Measurements from ENCODE around the gene SBF2. TPM values are rescaled to one million over a fixed set of nuclear protein-coding genes. Genes with fewer than 3 reads are reported as not detected.

The SBF2 gene
- total RNA-seq, 1 donor from 2014 or later, result 39.5 TPM

DNA sequence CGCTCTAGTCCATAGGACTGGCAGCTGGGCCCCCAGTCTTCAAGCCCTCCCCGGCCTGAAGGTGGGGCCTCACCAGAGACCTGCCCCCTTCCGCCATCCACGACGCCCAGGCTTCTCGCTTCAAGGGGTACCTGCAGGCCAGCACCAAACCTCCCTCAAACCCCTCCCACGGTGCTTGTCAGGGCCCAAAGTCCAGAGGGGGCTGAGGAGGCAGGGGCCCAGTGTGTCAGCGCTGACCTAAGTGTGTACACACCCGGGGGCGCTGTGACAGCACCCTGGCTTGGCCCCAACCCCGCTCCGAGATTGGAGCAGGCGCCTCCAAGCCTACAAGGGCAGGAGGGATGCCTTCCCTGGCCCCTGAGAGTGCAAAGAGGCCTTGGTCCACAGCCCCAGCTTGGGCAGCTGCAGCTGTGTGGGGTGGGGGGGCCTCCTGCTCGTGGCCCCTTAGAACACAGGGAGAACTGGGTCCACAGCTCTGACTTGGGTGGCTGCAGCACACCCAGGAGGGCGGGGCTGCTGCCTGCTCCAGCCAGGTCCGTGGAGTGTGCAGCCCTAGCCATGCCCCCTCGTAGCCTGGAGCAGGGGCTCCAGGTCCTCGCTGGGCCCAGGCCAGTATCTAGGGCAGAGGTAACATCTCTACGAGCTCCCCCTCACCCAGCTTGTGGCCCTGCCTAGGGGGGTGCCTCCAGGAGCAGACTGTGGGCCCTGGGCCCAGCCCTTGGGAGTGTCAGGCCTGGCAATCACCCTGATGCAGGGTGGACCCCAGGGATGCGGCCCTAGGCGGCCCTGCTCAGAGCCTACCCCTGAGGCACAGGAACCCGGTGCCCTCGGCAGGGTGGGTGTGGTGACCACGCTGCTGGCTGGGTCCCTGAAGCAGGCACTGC lies 4.9 kb downstream of the SBF2 start:
- no peak overlapping the region for H3K27ac Mint-ChIP-seq
- H3K27me3 Mint-ChIP-seq, result no peaks in the 10 kb centered on the region
- H3K9me3 Mint-ChIP-seq, result no peaks in the 10 kb centered on the region
- no peaks in the 10 kb centered on the region for H3K36me3 Mint-ChIP-seq
- DNase-seq (ENCODE audit: extremely low spot score, unreplicated experiment), result no peak
- TF ChIP-seq, protein P1, sequence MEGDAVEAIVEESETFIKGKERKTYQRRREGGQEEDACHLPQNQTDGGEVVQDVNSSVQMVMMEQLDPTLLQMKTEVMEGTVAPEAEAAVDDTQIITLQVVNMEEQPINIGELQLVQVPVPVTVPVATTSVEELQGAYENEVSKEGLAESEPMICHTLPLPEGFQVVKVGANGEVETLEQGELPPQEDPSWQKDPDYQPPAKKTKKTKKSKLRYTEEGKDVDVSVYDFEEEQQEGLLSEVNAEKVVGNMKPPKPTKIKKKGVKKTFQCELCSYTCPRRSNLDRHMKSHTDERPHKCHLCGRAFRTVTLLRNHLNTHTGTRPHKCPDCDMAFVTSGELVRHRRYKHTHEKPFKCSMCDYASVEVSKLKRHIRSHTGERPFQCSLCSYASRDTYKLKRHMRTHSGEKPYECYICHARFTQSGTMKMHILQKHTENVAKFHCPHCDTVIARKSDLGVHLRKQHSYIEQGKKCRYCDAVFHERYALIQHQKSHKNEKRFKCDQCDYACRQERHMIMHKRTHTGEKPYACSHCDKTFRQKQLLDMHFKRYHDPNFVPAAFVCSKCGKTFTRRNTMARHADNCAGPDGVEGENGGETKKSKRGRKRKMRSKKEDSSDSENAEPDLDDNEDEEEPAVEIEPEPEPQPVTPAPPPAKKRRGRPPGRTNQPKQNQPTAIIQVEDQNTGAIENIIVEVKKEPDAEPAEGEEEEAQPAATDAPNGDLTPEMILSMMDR (conservative IDR thresholded peaks at IDR 0.05), result no peak
- H3K4me3 Mint-ChIP-seq, result no peak overlapping the region
- peaks cover 22% of the 10 kb centered on the region for H3K4me1 Mint-ChIP-seq (ENCODE audit: unreplicated experiment)

DNA sequence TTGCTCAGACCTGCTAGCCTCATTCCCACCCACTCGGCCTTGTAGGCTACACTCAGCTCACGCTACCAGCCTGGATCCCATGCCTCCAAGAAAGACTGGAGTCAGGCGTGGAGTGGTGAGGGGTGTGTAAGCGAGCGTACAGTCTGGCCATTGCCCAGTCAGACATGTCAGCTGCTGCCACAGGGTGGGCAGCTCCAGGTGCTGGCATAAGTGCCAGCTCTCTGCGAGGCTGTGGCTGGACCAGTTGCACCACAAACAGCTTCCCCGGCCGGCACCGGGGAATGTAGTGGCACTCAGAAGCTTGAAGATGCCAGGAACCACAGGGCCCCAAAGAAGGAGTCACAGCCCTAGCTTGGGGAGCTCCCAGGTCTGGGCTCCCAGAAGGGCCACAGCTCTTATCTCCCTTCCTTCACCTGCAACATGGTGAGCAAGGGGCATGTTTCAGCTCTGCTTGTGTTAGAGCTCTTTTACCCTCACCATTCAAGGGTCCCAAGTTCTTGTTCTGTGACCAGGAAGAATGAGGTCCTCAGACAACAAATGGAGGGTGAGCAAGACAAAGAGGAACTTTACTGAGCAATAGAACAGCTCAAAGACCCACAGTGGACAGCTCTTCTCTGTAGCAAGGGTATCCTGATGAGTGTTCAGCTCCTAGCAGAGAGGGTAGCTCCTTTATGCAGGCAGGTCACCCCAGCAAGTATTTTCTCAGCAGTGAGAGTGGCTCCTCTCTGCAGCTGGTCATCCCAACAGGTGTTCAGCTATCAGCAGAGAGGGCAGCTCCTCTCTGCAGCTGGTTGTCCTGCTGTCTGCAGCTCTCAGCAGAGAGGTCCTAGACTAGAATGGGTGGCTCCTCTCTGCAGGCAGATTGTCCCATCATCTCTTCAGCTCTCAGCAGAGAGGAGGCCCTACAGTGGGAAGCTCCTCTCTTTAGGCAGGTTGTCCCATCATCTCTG lies 6.0 kb downstream of the SBF2 start:
- Mint-ChIP-seq H3K36me3 (no peaks in the 10 kb centered on the region), H3K4me3 (no peak overlapping the region), H3K27me3 (no peaks in the 10 kb centered on the region), H3K4me1 (ENCODE audit: unreplicated experiment) (peaks cover 20% of the 10 kb centered on the region), H3K27ac (no peak overlapping the region), H3K9me3 (no peaks in the 10 kb centered on the region)
- TF ChIP-seq, protein P1 (conservative IDR thresholded peaks at IDR 0.05), result no peak
- no peak for DNase-seq (ENCODE audit: extremely low spot score, unreplicated experiment)

DNA sequence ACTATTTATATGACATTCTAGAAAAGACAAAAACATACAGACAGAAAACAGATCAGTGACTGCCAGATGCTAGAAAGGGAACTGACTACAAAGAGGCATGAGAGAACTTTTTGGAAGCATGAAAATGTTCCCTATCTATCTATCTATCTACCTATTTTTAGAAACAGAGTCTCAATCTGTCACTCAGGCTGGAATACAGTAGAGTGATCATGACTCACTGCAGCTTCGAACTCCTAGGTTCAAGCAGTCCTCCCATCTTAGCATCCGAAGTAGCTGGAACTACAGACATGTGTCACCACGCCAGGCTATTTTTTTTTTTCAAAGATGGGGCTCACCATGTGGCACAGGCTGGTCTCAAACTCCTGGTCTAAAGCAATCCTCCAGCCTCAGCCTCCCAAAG lies 6.9 kb downstream of the SBF2 start:
- TF ChIP-seq, protein P1 (conservative IDR thresholded peaks at IDR 0.05), result no peak
- Mint-ChIP-seq H3K27ac (no peak overlapping the region), H3K4me3 (no peak overlapping the region), H3K4me1 (ENCODE audit: unreplicated experiment) (peaks cover 15% of the 10 kb centered on the region), H3K9me3 (no peaks in the 10 kb centered on the region), H3K36me3 (no peaks in the 10 kb centered on the region), H3K27me3 (no peaks in the 10 kb centered on the region)
- no peak for DNase-seq (ENCODE audit: extremely low spot score, unreplicated experiment)

DNA sequence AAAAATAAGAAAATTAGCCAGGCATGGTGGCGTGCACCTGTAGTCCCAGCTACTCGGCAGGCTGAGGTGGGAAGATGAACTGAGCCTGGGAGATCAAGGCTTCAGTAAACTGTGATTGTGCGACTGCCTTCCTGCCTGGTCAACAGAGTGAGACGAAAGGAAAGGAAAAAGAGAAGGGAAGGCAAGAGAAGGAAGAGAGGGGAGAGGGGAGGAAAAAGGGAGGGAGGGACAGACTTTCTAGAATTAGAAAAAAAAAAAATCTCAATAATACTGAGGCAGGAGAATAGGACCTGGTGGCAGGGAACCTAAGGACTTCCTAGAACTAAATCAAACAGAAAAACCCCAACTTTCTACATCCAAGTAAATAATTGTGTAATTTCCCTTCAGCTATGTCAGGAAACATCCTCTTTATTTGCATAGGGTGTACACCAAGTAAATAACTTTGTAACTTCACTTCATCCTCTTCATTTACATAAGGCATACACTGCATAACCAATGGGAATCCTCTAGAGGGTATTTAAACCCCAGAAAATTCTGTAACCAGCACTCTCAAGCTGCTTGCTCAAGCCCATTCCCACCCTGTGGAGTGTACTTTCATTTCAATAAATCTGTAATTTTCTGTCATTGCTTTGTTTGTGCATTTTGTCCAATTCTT lies 8.7 kb downstream of the SBF2 start:
- H3K27me3 Mint-ChIP-seq, result no peaks in the 10 kb centered on the region
- DNase-seq (ENCODE audit: extremely low spot score, unreplicated experiment), result no peak
- TF ChIP-seq, protein P1 (conservative IDR thresholded peaks at IDR 0.05), result no peak
- no peak overlapping the region for H3K27ac Mint-ChIP-seq
- peaks cover 2% of the 10 kb centered on the region for H3K36me3 Mint-ChIP-seq
- peaks cover 8% of the 10 kb centered on the region for H3K4me1 Mint-ChIP-seq (ENCODE audit: unreplicated experiment)
- no peak overlapping the region for H3K4me3 Mint-ChIP-seq
- peaks cover 3% of the 10 kb centered on the region for H3K9me3 Mint-ChIP-seq

DNA sequence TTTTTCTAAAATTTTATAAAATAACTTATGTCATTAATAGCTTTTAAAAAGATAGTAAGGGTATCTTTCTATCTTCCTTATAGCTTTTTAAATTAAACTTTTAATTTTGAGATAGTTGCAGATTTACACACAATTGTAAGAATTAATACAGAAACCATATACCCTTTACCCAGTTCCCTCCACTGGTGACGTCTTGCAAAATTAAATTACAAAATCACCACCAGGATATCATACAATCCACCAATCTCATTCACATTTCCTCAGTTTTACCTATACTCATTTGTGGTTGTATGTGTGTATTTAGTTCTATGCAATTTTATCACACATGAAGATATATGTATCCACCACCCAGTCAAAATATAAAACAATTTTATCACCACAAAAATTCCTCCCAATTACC lies 10.0 kb downstream of the SBF2 start:
- no peaks in the 10 kb centered on the region for H3K27me3 Mint-ChIP-seq
- TF ChIP-seq, protein P1 (conservative IDR thresholded peaks at IDR 0.05), result no peak
- H3K4me1 Mint-ChIP-seq (ENCODE audit: unreplicated experiment), result peaks cover 4% of the 10 kb centered on the region
- no peak for DNase-seq (ENCODE audit: extremely low spot score, unreplicated experiment)
- no peak overlapping the region for H3K4me3 Mint-ChIP-seq
- H3K9me3 Mint-ChIP-seq, result peaks cover 4% of the 10 kb centered on the region
- no peak overlapping the region for H3K27ac Mint-ChIP-seq
- peaks cover 4% of the 10 kb centered on the region for H3K36me3 Mint-ChIP-seq
